Measurements from ENCODE around the gene CD74.

The CD74 gene

GRCh38 chr5:150396267-150396666 lies 16.4 kb downstream of the CD74 start:
- DNase-seq, result no peak

- DNase-seq, result no peak
Measured at GRCh38 chr5:150395688-150395975, 17.1 kb downstream of the CD74 start.

DNA sequence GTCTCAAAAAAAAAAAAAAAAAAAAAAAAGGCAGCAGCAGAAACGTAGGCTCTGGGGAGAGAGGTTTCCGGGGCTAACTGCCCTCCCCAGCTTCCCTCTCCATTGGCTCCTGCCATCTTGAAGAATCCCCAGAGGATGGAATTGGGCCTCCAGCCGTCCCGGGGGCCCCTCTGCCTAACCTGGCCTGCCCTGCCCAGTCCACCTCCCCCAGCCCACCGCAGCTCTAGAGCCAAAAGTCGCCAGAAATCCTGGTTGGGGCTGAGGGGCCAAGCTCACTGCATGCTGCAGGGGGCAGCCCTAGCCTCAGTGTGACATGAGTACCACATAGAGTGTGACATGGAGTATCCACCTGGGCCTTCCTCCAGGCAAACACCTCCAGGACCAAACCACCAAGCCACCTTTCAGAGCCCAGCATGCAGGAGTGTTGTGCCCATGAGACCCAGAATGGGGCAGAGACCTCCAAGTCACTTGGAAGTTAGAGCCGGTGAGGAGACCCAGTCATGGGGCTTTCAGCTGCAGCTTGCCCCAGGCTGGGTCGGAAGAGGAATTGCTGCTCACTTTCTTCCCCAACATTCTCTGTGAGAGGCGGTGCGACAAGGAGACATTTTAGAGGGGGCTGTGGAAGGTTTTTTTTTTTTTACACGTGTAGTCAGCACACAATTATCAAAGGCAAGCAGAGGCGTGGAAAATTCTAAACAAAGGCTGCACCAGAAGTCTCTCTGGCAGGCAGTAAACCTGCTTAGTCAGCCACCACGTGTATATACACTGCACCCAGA lies 17.6 kb downstream of the CD74 start:
- DNase-seq, result no peak

GRCh38 chr5:150394131-150394530 lies 18.6 kb downstream of the CD74 start:
- DNase-seq, result no peak

GRCh38 chr5:150393096-150393645 lies 19.5 kb downstream of the CD74 start:
- DNase-seq, result no peak

DNA sequence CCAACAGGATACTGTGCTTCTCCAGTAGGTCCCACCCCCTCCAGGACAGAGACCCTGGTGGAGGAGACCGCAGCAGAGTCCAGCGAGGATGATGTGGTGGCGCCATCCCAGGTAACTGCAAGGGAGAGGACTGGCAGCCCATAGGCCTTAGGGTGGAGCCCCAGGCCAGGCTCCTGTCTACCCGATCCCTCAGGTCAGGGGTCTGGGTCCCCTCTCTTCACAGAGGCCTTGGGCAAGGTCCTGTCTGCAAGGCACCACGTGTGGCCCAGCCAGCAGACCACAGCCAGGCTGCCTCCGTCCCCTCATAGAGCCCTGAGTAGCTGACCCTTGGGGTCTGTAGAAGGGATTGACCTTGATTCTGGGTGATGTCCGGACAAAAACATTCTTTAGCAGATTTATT lies 20.0 kb downstream of the CD74 start:
- DNase-seq, result no peak

DNA sequence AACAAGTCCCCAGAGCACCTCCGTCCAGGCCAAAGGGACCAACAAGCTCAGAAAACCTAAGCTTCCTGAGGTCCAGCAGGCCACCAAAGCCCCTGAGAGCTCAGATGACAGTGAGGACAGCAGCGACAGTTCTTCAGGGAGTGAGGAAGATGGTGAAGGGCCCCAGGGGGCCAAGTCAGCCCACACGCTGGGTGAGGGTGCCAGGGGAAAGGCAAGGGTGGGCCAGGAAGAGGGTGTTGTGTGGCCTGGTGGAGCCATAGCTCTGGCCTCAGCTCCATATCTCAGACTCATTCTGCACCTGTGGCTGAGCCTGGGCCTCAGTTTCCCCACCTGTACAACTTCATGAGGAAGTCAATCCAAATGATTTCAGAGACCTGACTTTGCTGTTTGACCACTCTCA lies 20.7 kb downstream of the CD74 start:
- no peak for DNase-seq

DNA sequence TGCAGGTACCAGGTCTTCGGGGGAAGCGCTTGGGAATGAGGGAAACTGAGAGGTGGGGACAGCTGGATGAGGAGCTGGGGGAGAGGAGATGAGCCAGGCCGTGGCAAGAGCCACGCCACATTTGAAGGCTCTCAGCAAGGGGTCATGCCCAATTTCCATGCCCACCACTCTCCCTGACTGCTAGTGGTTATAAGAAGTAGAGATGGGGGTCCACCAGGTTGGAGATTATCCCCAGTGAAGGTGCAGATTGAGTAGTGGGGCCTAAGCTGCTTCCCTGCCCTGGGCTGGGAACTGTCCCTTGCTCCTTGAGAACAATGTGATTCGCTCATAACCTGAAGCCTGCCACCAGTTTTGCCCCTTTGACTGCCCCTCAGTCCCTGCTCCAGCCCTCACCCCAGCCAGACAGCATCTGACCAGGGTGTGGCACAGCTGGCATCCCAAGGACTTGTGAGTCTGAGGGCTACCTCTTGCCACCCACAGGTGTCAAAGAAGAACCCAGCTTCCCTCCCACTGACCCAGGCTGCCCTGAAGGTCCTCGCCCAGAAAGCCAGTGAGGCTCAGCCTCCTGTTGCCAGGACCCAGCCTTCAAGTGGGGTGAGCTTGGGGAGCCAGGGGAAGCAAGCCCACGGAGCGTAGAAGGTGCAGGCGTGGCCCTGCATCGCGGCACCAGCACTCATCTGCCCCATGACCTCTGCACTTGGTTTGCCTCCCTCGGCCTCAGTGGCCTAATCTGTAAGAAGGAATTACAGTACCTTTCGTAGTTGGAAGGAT lies 21.5 kb downstream of the CD74 start:
- no peak for DNase-seq

DNA sequence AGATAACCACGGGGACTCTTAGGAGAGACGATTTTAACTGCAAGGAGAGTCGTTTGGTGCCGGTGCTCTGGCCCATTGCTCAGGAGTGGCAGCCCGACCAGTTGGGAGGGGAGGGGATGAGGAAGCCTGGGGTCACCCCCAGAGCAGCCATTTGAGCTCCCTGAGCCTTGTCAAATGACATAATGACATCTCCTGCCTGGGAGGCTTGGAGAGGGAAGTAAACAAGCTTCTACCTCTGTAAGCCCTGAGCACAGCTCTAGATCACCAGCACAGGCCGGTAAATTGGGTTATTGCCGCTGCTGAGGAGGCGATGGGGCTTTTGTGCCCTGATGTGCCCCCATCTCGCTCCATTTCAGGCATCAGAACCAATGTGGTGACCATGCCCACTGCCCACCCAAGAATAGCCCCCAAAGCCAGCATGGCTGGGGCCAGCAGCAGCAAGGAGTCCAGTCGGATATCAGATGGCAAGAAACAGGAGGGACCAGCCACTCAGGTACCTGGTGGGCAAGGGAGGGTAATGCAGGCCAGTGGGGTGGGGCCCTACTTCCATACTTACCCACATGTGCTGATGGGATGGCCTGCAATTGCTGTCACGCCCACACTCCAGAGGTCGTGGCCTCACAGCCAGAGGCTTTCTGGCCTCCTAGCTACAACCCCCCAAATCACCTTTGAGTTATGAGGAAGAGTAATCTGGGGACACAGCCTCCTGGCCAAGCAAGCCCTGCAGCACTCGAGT lies 23.0 kb downstream of the CD74 start:
- DNase-seq, result no peak

GRCh38 chr5:150386024-150386855 lies 26.5 kb downstream of the CD74 start:
- no peak for DNase-seq

GRCh38 chr5:150384701-150385100 lies 28.0 kb downstream of the CD74 start:
- DNase-seq, result no peak

DNA sequence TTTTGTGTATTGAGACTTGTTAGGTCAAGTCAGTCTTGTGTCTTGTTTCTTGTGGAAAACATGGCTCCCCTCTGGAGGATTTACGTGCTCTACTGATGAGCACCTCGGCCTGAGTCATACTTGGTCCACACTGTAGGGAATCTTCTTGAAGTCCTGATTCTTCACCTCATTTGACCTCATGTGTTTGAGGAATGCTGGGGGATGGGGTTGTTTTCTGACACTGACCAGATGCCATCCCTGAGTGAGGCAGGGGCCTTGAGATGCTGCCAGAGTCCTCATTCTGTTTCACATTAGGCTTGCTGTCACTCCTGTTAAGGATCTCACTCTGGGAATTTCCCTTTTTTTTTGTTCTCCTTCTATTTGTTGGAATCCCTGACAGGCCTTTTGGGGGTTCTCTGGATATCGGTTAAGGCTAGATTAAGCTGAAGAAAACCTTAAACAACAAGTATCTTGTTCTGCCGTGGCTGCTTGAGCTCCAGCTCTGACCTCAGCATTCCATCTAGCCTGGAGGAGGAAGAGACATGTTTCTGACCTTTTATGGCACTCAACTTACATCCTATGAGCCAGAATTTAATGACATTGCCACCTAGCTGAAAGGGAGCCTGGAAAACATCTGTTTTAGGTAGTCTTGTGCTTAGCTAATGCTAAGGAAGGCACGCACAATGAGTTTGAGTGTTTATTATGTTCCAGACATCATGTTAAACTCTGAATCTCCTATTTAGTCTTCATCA lies 34.6 kb downstream of the CD74 start:
- DNase-seq, result no peak

- no peak for DNase-seq
Measured at GRCh38 chr5:150376799-150377771, 35.6 kb downstream of the CD74 start.

DNA sequence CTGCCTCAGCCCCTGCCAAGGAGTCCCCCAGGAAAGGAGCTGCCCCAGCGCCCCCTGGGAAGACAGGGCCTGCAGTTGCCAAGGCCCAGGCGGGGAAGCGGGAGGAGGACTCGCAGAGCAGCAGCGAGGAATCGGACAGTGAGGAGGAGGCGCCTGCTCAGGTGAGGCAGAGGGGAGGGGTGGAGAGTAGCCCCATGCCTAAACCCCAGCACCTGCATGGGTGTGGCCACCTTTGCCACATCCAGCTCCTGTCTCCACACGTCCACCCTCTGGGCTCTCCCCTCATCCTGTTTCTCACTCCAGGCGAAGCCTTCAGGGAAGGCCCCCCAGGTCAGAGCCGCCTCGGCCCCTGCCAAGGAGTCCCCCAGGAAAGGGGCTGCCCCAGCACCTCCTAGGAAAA lies 38.1 kb downstream of the CD74 start:
- no peak for DNase-seq

GRCh38 chr5:150372639-150373038 lies 40.1 kb downstream of the CD74 start:
- no peak for DNase-seq

GRCh38 chr5:150368526-150368925 lies 44.2 kb downstream of the CD74 start:
- DNase-seq, result no peak

- DNase-seq, result no peak
Measured at GRCh38 chr5:150364004-150364403, 48.7 kb downstream of the CD74 start.

DNA sequence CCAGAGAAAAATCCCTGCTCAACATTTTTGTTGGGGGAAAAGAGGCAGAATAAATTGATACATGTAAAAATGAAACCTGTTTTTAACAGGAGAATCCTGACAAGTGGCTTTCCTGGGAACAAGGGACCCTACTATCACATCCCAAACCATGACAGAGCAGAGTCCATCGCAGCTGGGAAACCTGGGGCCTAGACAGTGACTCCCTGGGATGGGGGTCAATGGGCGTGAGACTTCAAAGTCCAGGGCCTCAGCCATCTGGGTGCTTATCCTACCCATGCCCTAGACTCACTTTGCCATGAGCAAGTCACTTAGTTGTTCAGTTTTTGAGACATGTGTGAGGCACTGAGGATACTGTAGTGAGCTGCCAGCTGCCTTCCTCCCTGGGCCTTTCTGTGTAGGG lies 49.5 kb downstream of the CD74 start:
- DNase-seq, result no peak

- DNase-seq, result no peak
Measured at GRCh38 chr5:150361301-150361700, 51.4 kb downstream of the CD74 start.

GRCh38 chr5:150358261-150359095 lies 54.2 kb downstream of the CD74 start:
- no peak for DNase-seq
